DND-41 (cell line): ENCODE data around the gene ITGB5.

Experiments used
- ATAC-seq: fragments of 200-7000 bp; cut with Tn5 transposase; 3 replicates; pipeline ENCODE4 v1.9.1; 2021; ENCODE audit warnings: low read depth; ENCODE audit not compliant: insufficient read depth
- DNase-seq: peaks from one replicate; pipeline ENCODE4 v3.0.0-alpha.2; 2020
- H2AFZ ChIP-seq: 2 replicates; pipeline ENCODE4 v1.6.0; 2012; ENCODE audit warnings: low read depth, low read length
- H3K27ac ChIP-seq: 2 replicates; pipeline ENCODE4 v1.5.1; 2012; ENCODE audit warnings: low read length, inconsistent platforms
- H3K27me3 ChIP-seq: fragments of 200-600 bp; sonication (generic); 2 replicates; pipeline ENCODE4 v1.6.0; 2012; ENCODE audit warnings: low read length, mild to moderate bottlenecking, inconsistent platforms; ENCODE audit not compliant: insufficient read depth, poor library complexity
- H3K36me3 ChIP-seq: 2 replicates; pipeline ENCODE4 v1.5.1; 2012; ENCODE audit warnings: low read length, inconsistent platforms; ENCODE audit not compliant: insufficient read depth
- H3K4me1 ChIP-seq: 2 replicates; pipeline ENCODE4 v1.5.1; 2012; ENCODE audit warnings: mild to moderate bottlenecking, low read length; ENCODE audit not compliant: insufficient read depth
- H3K4me2 ChIP-seq: 2 replicates; pipeline ENCODE4 v1.6.0; 2012; ENCODE audit warnings: mild to moderate bottlenecking, moderate library complexity, low read length, inconsistent platforms; ENCODE audit not compliant: insufficient read depth
- H3K4me3 ChIP-seq, 2 experiments: fragments of 200-600 bp in 1 of 2; shearing (Covaris generic) in 1 of 2; 2 replicates each; pipeline ENCODE4 v1.5.1; 2012 to 2016; ENCODE audit warnings: inconsistent platforms in 2 of 2, low read length in 2 of 2, mild to moderate bottlenecking in 2 of 2, low read depth in 1 of 2, moderate library complexity in 1 of 2
- H3K79me2 ChIP-seq: 2 replicates; pipeline ENCODE4 v1.6.0; 2012; ENCODE audit warnings: low read length, inconsistent platforms; ENCODE audit not compliant: insufficient read depth
- H3K9ac ChIP-seq: 2 replicates; pipeline ENCODE4 v1.6.0; 2012; ENCODE audit warnings: low read depth, mild to moderate bottlenecking, inconsistent platforms, low read length, moderate library complexity
- H3K9me3 ChIP-seq: 2 replicates; pipeline ENCODE4 v1.5.1; 2012; ENCODE audit warnings: low read length, moderate library complexity, mild to moderate bottlenecking, inconsistent platforms; ENCODE audit not compliant: insufficient read depth, severe bottlenecking
- H4K20me1 ChIP-seq: 2 replicates; pipeline ENCODE4 v1.6.0; 2012; ENCODE audit warnings: low read length; ENCODE audit not compliant: insufficient read depth
- CTCF ChIP-seq: IDR thresholded peaks from 2 replicates; pipeline ENCODE4 v1.5.1; 2012; ENCODE audit warnings: borderline replicate concordance, low read length, moderate library complexity, mild to moderate bottlenecking; ENCODE audit not compliant: poor library complexity, severe bottlenecking; ENCODE audit errors: extremely low read depth
- EZH2 ChIP-seq: IDR thresholded peaks from 3 replicates; pipeline ENCODE4 v1.6.1; 2012; ENCODE audit warnings: borderline replicate concordance, low read depth, mild to moderate bottlenecking, moderate library complexity, low read length, inconsistent platforms; ENCODE audit not compliant: severe bottlenecking

The ITGB5 gene

GRCh38 chr3:124730129-124730940, 156.8 kb downstream of the ITGB5 start, which contains the start of gene UMPS:
UMPS (plus strand) TSS chr3:124730452; CDS start chr3:124730472, 20 bp downstream.
- peaks cover 39% of the 10 kb centered on the region for H3K4me1 ChIP-seq
- H3K4me3 ChIP-seq, result peak within 1 kb of the TSS; percentile 66 to 73
- peaks cover 2% of the 10 kb centered on the region for H3K27me3 ChIP-seq
- peak; percentile 93 for DNase-seq
- peak within 1 kb of the TSS; percentile 99 for H3K4me2 ChIP-seq
- H2AFZ ChIP-seq, result peak within 1 kb of the TSS; percentile 97
- ATAC-seq, result peak; percentile 99
- no peaks in the 10 kb centered on the region for H3K9me3 ChIP-seq
- peak within 1 kb of the TSS; percentile 75 for H3K9ac ChIP-seq
- H3K79me2 ChIP-seq, result peaks cover 47% of the 10 kb centered on the region
- TF ChIP-seq CTCF, result no peak
- no peak for TF ChIP-seq EZH2
- H3K27ac ChIP-seq, result peak within 1 kb of the TSS; percentile 88
- peaks cover 24% of the 10 kb centered on the region for H3K36me3 ChIP-seq
- peaks cover 13% of the 10 kb centered on the region; the same call in 1 of the 2 replicates for H4K20me1 ChIP-seq

- Histone ChIP-seq H3K36me3 (no peaks in the 10 kb centered on the region), H3K27me3 (peaks cover 25% of the 10 kb centered on the region), H3K9ac (no peak overlapping the region), H3K4me1 (no peaks in the 10 kb centered on the region), H3K4me2 (no peak overlapping the region), H4K20me1 (no peaks in the 10 kb centered on the region), H3K4me3 (no peak overlapping the region), H3K9me3 (no peaks in the 10 kb centered on the region), H3K79me2 (no peaks in the 10 kb centered on the region), H3K27ac (no peak overlapping the region), H2AFZ (no peak overlapping the region)
- TF ChIP-seq EZH2, result no peak
- TF ChIP-seq CTCF, result no peak
- no peak for DNase-seq
- no peak for ATAC-seq
Measured at GRCh38 chr3:124722589-124722988, 164.6 kb downstream of the ITGB5 start.

GRCh38 chr3:124714223-124714853, 172.8 kb downstream of the ITGB5 start:
- Histone ChIP-seq H3K27me3 (peaks cover 11% of the 10 kb centered on the region), H2AFZ (no peak overlapping the region), H3K79me2 (no peaks in the 10 kb centered on the region), H3K9ac (no peak overlapping the region), H3K4me3 (no peak overlapping the region), H3K27ac (no peak overlapping the region), H3K9me3 (no peaks in the 10 kb centered on the region), H3K36me3 (no peaks in the 10 kb centered on the region), H4K20me1 (no peaks in the 10 kb centered on the region), H3K4me1 (no peaks in the 10 kb centered on the region), H3K4me2 (no peak overlapping the region)
- TF ChIP-seq CTCF (no peak), EZH2 (no peak)
- DNase-seq, result no peak
- no peak for ATAC-seq
